Calu3 (cell line): ENCODE measurements around the gene MRPL28. TPM values are rescaled to one million over a fixed set of nuclear protein-coding genes. Genes with fewer than 3 reads are reported as not detected.

Experiments used
- BruUV-seq: library from RNA; stranded (reverse); fragments of 400-500 nt; replicated peaks from 2 replicates; lab custom pipeline; 2021; lab: Mats Ljungman, UMichigan
- CTCF ChIA-PET: fragments of 300-600 bp; sonication (Branson Sonifier 250); formaldehyde crosslinking; loops from one replicate; lab custom pipeline; 2022; ENCODE audit warnings: antibody characterized with exemption; lab: Charles Lee
- DNase-seq: peaks from one replicate; pipeline ENCODE4 v3.0.0; 2022
- H3K27ac Mint-ChIP-seq: one replicate; pipeline ENCODE4 v1.8.0; 2022; ENCODE audit warnings: mixed read lengths; ENCODE audit not compliant: unreplicated experiment
- H3K27me3 Mint-ChIP-seq: one replicate; pipeline ENCODE4 v1.8.0; 2022; ENCODE audit warnings: mixed read lengths; ENCODE audit not compliant: unreplicated experiment
- H3K36me3 Mint-ChIP-seq: one replicate; pipeline ENCODE4 v1.8.0; 2022; ENCODE audit warnings: mild to moderate bottlenecking, moderate library complexity, mixed read lengths; ENCODE audit not compliant: insufficient read depth, unreplicated experiment
- H3K4me1 Mint-ChIP-seq: one replicate; pipeline ENCODE4 v1.8.0; 2022; ENCODE audit warnings: mild to moderate bottlenecking, low read depth, mixed read lengths; ENCODE audit not compliant: unreplicated experiment
- H3K4me3 Mint-ChIP-seq: one replicate; pipeline ENCODE4 v1.8.0; 2022; ENCODE audit warnings: mild to moderate bottlenecking, low read depth, moderate library complexity, mixed read lengths; ENCODE audit not compliant: unreplicated experiment
- H3K9me3 Mint-ChIP-seq: one replicate; pipeline ENCODE4 v1.8.0; 2022; ENCODE audit warnings: low read depth, mixed read lengths; ENCODE audit not compliant: unreplicated experiment
- intact Hi-C: fragments of 100-400 bp; cut with micrococcal nuclease; formaldehyde crosslinking; loops from one replicate; pipeline ENCODE4 v1.10.0; 2022; ENCODE audit not compliant: unreplicated experiment
- total RNA-seq: library from RNA; stranded (reverse); gene quantifications from 2 replicates; pipeline ENCODE4 v1.2.3, GENCODE V29; 2022
- TF ChIP-seq, protein P1 (sequence below): fragments of 200-600 bp; IDR thresholded peaks from one replicate; pipeline ENCODE4 v1.8.0; 2022; ENCODE audit warnings: antibody characterized with exemption; ENCODE audit not compliant: unreplicated experiment

The MRPL28 gene
- total RNA-seq, 1 experiment from 2014 or later: 115 TPM

DNA sequence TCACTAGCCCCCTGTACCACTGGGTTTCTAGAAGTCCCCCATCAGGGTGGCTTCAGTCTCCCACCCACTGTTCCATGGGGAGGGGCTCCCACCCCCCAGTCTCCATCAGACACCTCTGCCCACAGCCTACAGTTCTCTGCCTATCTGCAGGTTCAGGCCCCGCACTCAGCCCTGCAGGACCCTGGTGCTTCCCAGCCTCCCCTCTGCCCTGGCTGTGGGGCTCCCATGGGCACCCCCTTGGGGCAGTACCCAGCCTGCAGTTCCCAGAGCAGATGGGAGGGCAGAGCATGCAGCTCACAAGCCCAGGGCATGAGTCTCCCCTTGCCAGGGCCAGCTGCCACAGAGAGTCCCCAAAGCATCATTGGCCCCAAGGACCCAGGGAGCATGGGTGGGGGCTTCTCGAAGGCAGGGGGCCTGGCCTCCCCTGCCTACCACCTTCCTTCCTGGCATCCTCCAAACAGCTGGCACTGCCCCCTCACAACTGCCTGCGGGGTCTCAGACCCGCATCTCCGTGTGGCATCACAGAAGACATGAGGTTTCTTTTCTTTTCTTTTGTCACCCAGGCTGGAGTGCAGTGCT, 2.8 kb upstream of the MRPL28 start:
- Mint-ChIP-seq H3K27ac (no peak overlapping the region), H3K4me3 (no peak overlapping the region), H3K27me3 (no peaks in the 10 kb centered on the region), H3K9me3 (no peaks in the 10 kb centered on the region), H3K4me1 (no peaks in the 10 kb centered on the region), H3K36me3 (peaks cover 49% of the 10 kb centered on the region)
- BruUV-seq: no TSS peak
- CTCF ChIA-PET: no interaction called here
- TF ChIP-seq, protein P1, sequence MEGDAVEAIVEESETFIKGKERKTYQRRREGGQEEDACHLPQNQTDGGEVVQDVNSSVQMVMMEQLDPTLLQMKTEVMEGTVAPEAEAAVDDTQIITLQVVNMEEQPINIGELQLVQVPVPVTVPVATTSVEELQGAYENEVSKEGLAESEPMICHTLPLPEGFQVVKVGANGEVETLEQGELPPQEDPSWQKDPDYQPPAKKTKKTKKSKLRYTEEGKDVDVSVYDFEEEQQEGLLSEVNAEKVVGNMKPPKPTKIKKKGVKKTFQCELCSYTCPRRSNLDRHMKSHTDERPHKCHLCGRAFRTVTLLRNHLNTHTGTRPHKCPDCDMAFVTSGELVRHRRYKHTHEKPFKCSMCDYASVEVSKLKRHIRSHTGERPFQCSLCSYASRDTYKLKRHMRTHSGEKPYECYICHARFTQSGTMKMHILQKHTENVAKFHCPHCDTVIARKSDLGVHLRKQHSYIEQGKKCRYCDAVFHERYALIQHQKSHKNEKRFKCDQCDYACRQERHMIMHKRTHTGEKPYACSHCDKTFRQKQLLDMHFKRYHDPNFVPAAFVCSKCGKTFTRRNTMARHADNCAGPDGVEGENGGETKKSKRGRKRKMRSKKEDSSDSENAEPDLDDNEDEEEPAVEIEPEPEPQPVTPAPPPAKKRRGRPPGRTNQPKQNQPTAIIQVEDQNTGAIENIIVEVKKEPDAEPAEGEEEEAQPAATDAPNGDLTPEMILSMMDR: no peak
- DNase-seq: no peak
- intact Hi-C loops: no loop called here

DNA sequence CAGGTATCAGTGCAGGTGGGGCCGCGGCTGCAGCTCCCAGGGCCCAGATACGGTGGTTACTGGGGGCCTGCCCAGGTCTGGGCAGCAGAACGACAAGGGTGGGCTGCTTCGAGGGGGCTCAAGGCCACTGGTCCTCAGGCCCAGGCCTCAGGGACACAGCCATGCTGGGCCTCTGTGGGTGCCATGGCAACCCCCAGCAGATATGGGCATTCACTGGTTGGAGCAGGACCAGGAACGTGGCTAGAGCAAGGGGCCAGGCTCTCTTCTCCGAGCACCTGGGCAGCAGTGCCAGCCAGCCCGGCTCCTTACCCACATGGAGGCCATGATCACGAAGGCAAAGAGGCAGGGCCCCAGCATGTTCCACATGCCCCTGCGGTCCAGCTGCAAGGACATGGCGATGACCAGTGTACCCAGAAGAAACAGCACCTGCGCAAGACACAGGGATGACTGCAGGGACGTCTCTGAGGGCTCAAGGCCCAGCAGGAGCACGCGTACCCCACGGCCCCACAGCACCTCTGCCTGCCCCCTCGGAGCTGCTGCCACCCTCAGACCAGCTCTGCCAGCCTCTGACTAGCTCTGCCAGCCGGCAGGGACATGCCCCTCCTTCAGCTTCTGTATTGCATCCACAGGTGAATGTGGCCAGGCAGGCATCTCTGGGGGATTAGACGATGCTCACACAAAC, 2.1 kb upstream of the MRPL28 start:
- H3K9me3 Mint-ChIP-seq: no peaks in the 10 kb centered on the region
- H3K4me1 Mint-ChIP-seq: no peaks in the 10 kb centered on the region
- TF ChIP-seq, protein P1: no peak
- no peak overlapping the region for H3K4me3 Mint-ChIP-seq
- no peaks in the 10 kb centered on the region for H3K27me3 Mint-ChIP-seq
- intact Hi-C loops: no loop called here
- no peak overlapping the region for H3K27ac Mint-ChIP-seq
- DNase-seq: no peak
- CTCF ChIA-PET: no interaction called here
- no TSS peak for BruUV-seq
- peaks cover 51% of the 10 kb centered on the region for H3K36me3 Mint-ChIP-seq

DNA sequence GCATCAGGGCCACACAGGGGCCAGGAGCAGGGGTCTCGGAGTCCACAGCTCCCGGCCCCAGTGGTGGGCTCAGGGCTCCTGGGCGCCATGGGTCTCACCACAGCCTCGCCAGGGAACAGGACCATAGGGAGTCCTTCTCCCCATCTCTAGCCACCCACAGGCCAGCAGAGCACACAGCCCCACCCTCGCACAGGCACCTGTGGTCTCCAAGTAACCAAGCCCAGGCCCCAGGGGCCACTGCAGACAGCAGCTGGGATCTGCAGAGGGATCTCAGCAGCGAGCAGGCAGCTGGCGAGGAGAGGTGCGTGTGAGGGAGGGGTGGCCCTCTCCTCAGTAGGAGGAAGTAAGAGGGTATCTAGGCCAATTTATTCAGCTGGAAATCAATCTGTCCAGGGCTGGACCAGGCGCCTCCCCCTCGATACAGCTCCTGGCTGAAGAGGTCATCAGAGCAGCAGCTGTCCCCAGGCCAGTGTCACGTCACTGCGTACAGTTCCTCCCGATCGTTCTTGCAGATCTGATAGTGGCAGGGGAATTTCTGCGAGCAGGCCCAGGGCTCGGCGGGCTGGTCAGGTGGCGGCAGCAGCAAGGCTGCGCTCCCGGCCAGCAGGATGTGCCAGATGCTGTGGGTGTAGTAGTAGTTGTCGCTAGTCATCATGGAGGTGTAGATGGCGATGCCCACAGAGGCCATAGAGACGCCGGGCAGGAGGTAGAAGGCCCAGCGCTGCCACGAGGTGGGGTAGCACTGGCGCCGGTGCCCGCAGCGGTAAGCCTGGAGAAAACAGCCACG, 1.4 kb upstream of the MRPL28 start:
- Mint-ChIP-seq H3K9me3 (no peaks in the 10 kb centered on the region), H3K4me3 (no peak overlapping the region), H3K36me3 (peaks cover 58% of the 10 kb centered on the region), H3K4me1 (no peaks in the 10 kb centered on the region), H3K27ac (no peak overlapping the region), H3K27me3 (no peaks in the 10 kb centered on the region)
- TF ChIP-seq, protein P1: no peak
- no TSS peak for BruUV-seq
- CTCF ChIA-PET: interaction anchor here (1.0 to 1.8 kb wide), 2 partner anchors 8 to 275 kb away, joined by 6 to 8 read pairs; no protein-coding TSS in a partner anchor
- intact Hi-C loops: no loop called here
- DNase-seq: no peak

DNA sequence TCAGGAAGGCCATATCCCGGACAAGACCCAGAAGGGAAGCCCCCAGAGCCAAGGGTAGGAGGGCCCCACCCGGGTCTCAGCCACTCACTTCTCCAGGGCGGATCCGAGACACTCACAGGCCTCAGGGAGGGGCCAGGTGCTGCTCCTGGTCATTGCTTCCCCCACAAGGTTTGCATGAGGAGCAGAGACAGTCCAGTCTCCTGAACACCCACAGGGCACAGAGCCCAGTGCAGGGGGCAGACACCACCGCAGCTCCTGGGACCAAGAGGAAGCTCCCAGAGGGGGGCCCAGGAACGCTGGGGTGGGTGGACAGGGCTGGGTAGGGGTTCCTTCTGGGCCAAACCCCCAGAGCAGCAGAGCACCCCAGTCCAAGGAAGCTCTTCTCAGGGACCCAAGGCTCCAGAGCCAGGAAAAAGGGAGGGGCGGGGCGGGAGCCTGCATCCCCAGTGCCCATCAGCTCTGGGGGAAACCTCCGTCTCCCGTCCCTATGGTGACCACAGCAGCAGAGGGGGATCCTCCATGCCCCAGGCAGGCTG, 709 bp upstream of the MRPL28 start:
- intact Hi-C loops: no loop called here
- peak overlapping the region; percentile 72 for H3K4me3 Mint-ChIP-seq
- TF ChIP-seq, protein P1: no peak
- H3K27ac Mint-ChIP-seq: no peak overlapping the region
- H3K27me3 Mint-ChIP-seq: no peaks in the 10 kb centered on the region
- DNase-seq: no peak
- BruUV-seq: no TSS peak
- CTCF ChIA-PET: interaction anchor here (0.6 to 1.8 kb wide), 6 partner anchors 9 to 1661 kb away, joined by 3 to 8 read pairs (median 5); partner anchors contain the start of gene PGAP6
- H3K9me3 Mint-ChIP-seq: no peaks in the 10 kb centered on the region
- no peaks in the 10 kb centered on the region for H3K4me1 Mint-ChIP-seq
- H3K36me3 Mint-ChIP-seq: peaks cover 58% of the 10 kb centered on the region
